ENCODE results near the gene LMAN1L. TPM values are rescaled to one million over a fixed set of nuclear protein-coding genes. Genes with fewer than 3 reads are reported as not detected.
A peak's percentile ranks its signal among the peaks of the same experiment; 100 is the strongest.

Gene LMAN1L
- total RNA-seq, 4 donors from 2014 or later = 0.66 TPM; not detected in 3

DNA sequence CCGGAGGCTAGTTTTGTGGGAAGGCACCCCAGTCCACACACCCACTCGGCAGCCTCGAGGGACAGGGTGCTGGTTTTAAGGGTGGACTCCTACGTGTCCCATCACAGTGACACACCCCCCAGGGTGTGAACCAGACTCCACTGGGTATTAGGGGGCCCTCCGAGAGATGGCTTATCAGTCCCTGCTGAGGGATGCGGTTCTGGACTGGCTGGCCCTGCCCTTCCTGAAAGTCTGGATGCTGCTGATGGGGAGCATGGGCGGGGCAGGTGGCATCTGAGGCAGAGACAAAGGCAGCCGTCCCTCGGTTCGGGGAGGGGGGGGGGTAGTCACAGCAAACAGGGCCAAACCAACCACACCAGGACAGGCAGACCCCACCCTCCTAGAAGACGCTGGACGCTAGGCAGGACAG, 31.3 kb downstream of the LMAN1L start:
- peaks cover 28 to 57% (median 39%) of the 10 kb centered on the region in 4 donors for H3K4me1 ChIP-seq
- WGBS = 80% methylated on average over 8 of the region's 12 CpGs
- peak overlapping the region in 3 of 4 donors; percentile 82 to 99 (median 87) for H3K4me3 ChIP-seq
- no peak for TF ChIP-seq POLR2A (IDR thresholded peaks at IDR 0.05; ENCODE audit: low read depth)
- TF ChIP-seq, protein P1, sequence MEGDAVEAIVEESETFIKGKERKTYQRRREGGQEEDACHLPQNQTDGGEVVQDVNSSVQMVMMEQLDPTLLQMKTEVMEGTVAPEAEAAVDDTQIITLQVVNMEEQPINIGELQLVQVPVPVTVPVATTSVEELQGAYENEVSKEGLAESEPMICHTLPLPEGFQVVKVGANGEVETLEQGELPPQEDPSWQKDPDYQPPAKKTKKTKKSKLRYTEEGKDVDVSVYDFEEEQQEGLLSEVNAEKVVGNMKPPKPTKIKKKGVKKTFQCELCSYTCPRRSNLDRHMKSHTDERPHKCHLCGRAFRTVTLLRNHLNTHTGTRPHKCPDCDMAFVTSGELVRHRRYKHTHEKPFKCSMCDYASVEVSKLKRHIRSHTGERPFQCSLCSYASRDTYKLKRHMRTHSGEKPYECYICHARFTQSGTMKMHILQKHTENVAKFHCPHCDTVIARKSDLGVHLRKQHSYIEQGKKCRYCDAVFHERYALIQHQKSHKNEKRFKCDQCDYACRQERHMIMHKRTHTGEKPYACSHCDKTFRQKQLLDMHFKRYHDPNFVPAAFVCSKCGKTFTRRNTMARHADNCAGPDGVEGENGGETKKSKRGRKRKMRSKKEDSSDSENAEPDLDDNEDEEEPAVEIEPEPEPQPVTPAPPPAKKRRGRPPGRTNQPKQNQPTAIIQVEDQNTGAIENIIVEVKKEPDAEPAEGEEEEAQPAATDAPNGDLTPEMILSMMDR (IDR thresholded peaks at IDR 0.05) = no peak
- no peak for DNase-seq (ENCODE audit: extremely low spot score)
- no peaks in the 10 kb centered on the region for H3K27me3 ChIP-seq
- H3K27ac ChIP-seq (replicated peaks in 1 of 4) = peak overlapping the region; percentile 74 to 90 (median 88)
- no peaks in the 10 kb centered on the region for H3K9me3 ChIP-seq
- intact Hi-C loops (cut with DNase I) = loop anchor here (1.0 kb wide), 1 partner anchor 57 kb away; no protein-coding TSS in a partner anchor
- peaks cover 17 to 71% (median 64%) of the 10 kb centered on the region in 4 donors for H3K36me3 ChIP-seq

DNA sequence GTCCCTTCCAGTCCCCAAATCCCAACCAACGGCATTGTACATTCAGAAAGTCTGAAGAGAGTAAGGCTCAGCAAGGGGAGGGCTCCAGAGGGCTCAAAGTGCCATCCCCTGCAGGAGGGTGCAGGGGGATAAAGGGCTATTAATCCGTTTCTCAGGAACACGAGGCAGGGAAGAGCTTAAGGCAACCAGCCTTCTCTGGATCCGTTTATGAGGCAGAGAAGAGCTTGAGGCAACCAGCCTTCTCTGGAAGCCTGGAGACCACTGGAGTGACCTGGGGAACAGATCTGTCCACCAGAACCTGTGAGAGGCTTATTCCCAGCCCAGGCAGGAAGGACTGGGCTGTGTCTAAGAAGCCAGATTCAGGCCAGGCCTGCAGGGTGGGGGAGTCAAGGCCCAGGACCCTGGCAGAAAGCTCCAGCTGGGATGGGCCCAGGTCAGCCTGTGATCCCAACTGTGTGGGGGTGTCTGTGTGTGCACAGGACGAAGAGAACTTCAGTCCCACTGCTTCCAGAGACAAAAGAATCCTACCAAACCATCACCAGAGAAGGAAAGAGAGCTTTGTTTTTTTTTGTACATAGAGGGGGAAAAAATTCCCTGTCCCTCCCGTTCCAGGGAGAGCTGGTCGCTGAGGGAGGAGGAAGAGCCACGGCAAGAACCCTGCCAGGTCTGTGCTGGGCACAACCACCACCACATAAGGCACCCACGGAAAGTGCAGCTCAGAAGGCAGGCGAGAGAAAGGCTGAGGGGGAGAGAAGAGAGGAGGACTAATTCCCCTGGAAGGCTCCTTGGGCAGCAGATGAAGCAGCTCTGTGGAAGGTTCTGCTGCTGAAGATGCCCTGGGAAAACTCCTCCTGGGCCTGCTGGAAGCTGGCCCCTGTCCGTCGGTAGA, 31.9 kb downstream of the LMAN1L start:
- Histone ChIP-seq H3K9me3 (no peaks in the 10 kb centered on the region), H3K4me3 (no peak overlapping the region), H3K27me3 (no peaks in the 10 kb centered on the region), H3K36me3 (peaks cover 22 to 71% (median 63%) of the 10 kb centered on the region in 4 donors), H3K4me1 (peaks cover 28 to 57% (median 39%) of the 10 kb centered on the region in 4 donors), H3K27ac (replicated peaks in 1 of 4) (peak overlapping the region; percentile 74 to 90 (median 88))
- 82% methylated on average over 12 of the region's 12 CpGs for WGBS
- DNase-seq (ENCODE audit: extremely low spot score) = no peak
- intact Hi-C loops (cut with DNase I) = no loop called here
- TF ChIP-seq, protein P1 (IDR thresholded peaks at IDR 0.05) = no peak
- TF ChIP-seq POLR2A (IDR thresholded peaks at IDR 0.05; ENCODE audit: low read depth) = no peak
- no peak for TF ChIP-seq EP300 (IDR thresholded peaks at IDR 0.05)
- TF ChIP-seq POLR2AphosphoS5 (IDR thresholded peaks at IDR 0.05) = no peak

DNA sequence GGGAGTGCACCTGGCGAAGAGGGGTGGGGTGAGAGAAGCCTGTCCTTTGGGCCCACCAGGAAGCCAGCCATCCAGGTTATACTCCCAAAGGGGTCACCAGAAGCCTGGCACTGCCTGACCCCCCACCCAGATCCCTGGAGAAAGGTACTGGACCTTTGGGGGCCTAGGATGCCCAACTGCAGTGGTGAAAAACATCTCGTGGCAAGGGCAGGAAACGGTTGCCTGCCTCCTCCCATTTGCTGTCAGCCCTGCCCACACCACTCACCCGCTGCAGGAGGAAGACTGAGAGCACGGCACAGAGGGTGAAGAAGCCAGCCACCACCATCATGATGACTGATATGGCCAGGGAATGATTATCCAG, 32.6 kb downstream of the LMAN1L start:
- no peaks in the 10 kb centered on the region for H3K9me3 ChIP-seq
- no peak for DNase-seq (ENCODE audit: extremely low spot score)

DNA sequence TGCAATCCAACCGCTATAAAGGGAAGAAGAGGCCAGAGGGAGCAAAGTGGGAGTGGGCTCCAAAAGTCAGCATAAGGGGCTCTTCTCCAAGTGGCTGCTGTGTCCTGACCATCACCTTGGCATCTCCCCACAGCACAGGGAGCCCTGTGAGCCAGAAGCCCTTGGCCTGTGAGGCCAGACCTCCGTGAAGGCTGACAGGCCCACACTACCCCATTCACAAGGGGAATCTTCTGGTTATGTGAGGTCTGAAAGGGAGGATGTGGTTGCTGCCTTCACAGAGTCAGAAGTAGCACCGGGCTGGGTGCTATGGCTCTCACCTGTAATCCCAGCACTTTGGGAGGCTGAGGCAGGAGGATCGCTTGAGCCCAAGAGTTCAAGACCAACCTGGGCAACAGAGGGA, 32.9 kb downstream of the LMAN1L start:
- intact Hi-C loops (cut with DNase I) = no loop called here
- H3K27me3 ChIP-seq = no peaks in the 10 kb centered on the region
- H3K4me1 ChIP-seq = peaks cover 28 to 51% (median 39%) of the 10 kb centered on the region in 4 donors
- no peaks in the 10 kb centered on the region for H3K9me3 ChIP-seq
- no peak for DNase-seq (ENCODE audit: extremely low spot score)
- no peak overlapping the region for H3K4me3 ChIP-seq
- WGBS = 75% methylated on average over 3 of the region's 4 CpGs
- H3K36me3 ChIP-seq = peaks cover 31 to 71% (median 63%) of the 10 kb centered on the region in 4 donors
- TF ChIP-seq, protein P1 (IDR thresholded peaks at IDR 0.05) = no peak
- TF ChIP-seq POLR2A (IDR thresholded peaks at IDR 0.05; ENCODE audit: low read depth) (no peak), POLR2AphosphoS5 (IDR thresholded peaks at IDR 0.05) (no peak), EP300 (IDR thresholded peaks at IDR 0.05) (no peak)
- H3K27ac ChIP-seq (replicated peaks in 1 of 4) = peak overlapping the region in 1 of 4 donors; percentile 3

More for the DNA sequence above, 32.6 kb downstream of the LMAN1L start:
- TF ChIP-seq POLR2AphosphoS5 (IDR thresholded peaks at IDR 0.05) = no peak
- TF ChIP-seq POLR2A (IDR thresholded peaks at IDR 0.05; ENCODE audit: low read depth) = no peak
- no peak for TF ChIP-seq EP300 (IDR thresholded peaks at IDR 0.05)
- intact Hi-C loops (cut with DNase I) = no loop called here
- WGBS = 49% methylated on average over 3 of the region's 5 CpGs
- H3K27me3 ChIP-seq = no peaks in the 10 kb centered on the region
- peaks cover 28 to 55% (median 39%) of the 10 kb centered on the region in 4 donors for H3K4me1 ChIP-seq
- H3K27ac ChIP-seq (replicated peaks in 1 of 4) = peak overlapping the region in 2 of 4 donors; percentile 3 to 88
- peaks cover 27 to 71% (median 63%) of the 10 kb centered on the region in 4 donors for H3K36me3 ChIP-seq
- no peak overlapping the region for H3K4me3 ChIP-seq

DNA sequence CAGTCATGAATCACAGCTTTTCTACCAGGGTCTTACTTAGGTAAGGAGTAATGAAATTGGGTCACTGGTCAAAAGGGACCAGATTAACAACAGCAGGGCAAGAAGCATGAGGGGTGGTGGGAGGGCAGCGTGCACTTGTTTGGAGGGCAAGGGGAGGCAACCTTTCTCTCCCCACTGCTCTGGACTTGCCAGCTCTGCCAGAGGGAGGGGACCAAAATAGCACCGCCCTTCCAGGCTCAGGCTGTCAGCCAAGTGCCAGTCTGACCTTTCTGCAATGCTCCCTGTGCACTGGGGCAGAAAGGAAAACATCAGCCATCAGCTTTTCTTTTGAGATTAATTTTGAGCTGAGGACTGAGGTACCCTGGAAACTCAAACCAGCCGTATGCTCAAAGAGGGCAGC, 34.8 kb downstream of the LMAN1L start:
- Histone ChIP-seq H3K9me3 (no peaks in the 10 kb centered on the region), H3K4me1 (peaks cover 16 to 33% (median 23%) of the 10 kb centered on the region in 4 donors), H3K4me3 (no peak overlapping the region), H3K27me3 (no peaks in the 10 kb centered on the region), H3K27ac (replicated peaks in 1 of 4) (peak overlapping the region in 1 of 4 donors; percentile 34), H3K36me3 (peaks cover 49 to 80% (median 74%) of the 10 kb centered on the region in 4 donors)
- no peak for DNase-seq (ENCODE audit: extremely low spot score)
- TF ChIP-seq, protein P1 (IDR thresholded peaks at IDR 0.05) = no peak
- TF ChIP-seq EP300 (IDR thresholded peaks at IDR 0.05) (no peak), POLR2A (IDR thresholded peaks at IDR 0.05; ENCODE audit: low read depth) (no peak), POLR2AphosphoS5 (IDR thresholded peaks at IDR 0.05) (no peak)
- WGBS = 63% methylated on average over 3 of the region's 3 CpGs
- intact Hi-C loops (cut with DNase I) = no loop called here
